ENCODE data around the gene HYKK.

The HYKK gene, protein sequence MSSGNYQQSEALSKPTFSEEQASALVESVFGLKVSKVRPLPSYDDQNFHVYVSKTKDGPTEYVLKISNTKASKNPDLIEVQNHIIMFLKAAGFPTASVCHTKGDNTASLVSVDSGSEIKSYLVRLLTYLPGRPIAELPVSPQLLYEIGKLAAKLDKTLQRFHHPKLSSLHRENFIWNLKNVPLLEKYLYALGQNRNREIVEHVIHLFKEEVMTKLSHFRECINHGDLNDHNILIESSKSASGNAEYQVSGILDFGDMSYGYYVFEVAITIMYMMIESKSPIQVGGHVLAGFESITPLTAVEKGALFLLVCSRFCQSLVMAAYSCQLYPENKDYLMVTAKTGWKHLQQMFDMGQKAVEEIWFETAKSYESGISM

DNA sequence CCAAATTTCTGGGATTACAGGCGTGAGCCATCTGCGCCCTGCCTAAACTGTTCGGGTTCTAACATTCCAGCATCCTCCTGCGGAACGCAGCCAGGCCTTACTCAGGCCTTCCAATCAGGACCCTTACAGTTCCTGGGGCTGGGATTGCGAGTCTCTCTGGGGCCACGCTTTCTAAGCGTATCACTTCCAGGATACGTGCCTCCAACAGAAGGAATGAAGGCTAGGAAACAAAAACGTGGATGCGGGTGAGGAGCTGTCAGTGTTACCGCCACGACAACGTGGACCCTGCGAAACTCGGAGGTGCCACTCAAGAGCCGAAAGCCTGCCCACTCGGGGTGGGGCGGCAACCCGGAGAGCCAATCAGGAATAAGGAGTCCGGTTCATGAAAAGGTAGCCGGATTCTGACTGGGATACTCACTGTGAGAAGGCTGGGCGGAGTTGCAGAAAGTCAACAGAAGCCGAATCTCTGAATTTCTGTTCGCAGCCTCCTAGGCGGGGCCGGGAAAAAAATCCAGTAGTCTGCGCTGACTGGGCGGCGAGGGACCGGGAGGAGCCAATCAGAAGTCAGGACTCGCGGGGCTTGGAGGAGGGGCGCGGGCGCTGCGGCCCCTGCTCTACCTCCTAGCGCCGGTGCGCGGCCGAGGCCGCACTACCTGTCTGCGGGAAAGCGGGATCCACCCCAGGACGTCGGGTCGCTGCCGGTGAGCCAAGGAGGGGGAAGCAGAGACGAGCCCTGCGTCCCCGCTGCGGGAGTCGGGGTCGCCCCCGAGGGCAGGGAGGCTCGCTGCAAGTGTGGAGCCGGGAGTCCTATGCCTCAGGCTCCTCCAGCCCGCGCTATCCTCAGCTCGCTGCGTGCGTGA lies at the start of gene HYKK:
Gene HYKK, plus strand, starts transcription at position 607 of the 860 bp plus-strand sequence. CDS start 5,512 bp downstream, outside the sequence.
- in situ Hi-C loops (cut with MboI; ENCODE audit: low pct_unique_long_range_greater_than_20kb, low sequenced_read_pairs, unreplicated experiment): no loop called here
- TF ChIP-seq, protein P1, sequence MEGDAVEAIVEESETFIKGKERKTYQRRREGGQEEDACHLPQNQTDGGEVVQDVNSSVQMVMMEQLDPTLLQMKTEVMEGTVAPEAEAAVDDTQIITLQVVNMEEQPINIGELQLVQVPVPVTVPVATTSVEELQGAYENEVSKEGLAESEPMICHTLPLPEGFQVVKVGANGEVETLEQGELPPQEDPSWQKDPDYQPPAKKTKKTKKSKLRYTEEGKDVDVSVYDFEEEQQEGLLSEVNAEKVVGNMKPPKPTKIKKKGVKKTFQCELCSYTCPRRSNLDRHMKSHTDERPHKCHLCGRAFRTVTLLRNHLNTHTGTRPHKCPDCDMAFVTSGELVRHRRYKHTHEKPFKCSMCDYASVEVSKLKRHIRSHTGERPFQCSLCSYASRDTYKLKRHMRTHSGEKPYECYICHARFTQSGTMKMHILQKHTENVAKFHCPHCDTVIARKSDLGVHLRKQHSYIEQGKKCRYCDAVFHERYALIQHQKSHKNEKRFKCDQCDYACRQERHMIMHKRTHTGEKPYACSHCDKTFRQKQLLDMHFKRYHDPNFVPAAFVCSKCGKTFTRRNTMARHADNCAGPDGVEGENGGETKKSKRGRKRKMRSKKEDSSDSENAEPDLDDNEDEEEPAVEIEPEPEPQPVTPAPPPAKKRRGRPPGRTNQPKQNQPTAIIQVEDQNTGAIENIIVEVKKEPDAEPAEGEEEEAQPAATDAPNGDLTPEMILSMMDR (IDR thresholded peaks at IDR 0.05; ENCODE audit: extremely low read depth, insufficient read depth, missing control alignments): no peak

DNA sequence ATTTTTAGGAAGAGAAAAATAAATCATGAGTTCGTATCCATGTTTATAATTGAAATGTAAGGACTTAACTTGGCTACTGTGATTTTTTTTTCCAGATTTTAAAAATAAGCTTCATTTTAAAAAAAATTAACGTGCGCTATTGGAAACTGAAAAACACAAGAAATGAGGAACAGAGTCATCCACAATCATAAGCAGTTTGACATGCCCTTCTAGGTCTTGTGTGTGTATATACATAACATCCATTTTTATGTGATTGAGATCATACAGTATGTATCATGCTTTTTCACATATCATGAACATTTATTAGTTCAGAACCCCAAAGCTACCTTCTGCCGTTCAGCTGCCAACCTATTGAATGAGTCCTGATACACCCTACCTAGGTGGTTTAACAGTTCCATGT lies 46.6 kb upstream of the HYKK start:
- in situ Hi-C loops (cut with MboI; ENCODE audit: low pct_unique_long_range_greater_than_20kb, low sequenced_read_pairs, unreplicated experiment): no loop called here
- TF ChIP-seq, protein P1 (IDR thresholded peaks at IDR 0.05; ENCODE audit: extremely low read depth, insufficient read depth, missing control alignments): no peak
- DNase-seq (ENCODE audit: low spot score): no peak

More for the DNA sequence above, at the start of gene HYKK:
- peak; percentile 90 for DNase-seq (ENCODE audit: low spot score)

DNA sequence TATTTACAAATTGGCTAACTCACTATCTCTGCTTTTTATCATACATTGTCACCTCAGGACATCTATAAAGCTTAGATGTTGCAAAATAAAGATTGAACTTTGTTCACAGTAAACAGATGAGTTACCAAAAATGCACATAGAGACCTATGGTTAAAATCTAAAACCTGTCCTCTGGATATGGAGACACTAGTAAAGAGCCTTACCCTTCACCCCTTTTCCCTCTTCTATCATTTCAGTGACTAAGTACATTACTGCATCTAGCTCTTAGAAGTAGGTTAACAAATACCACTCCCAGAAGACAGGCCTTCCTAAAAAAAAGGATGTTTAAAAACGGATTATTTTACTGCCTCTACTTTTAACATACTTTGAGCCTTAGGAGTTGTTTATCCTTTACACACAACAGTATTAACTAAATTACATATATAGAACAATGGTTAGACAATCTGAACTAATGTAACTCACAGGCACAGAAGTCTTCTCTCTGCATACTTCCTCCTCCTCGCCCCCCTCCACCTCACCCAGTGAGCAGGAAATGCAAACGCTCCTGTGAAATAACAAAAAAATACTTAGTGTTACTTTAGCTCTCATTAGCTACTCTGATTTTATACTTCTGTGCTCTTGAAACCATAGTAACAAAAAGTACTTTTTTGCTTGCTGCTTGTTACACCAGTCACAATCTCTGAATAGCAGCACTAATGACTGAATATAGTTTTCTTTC lies 46.0 kb upstream of the HYKK start:
- DNase-seq (ENCODE audit: low spot score): no peak
- in situ Hi-C loops (cut with MboI; ENCODE audit: low pct_unique_long_range_greater_than_20kb, low sequenced_read_pairs, unreplicated experiment): no loop called here
- TF ChIP-seq, protein P1 (IDR thresholded peaks at IDR 0.05; ENCODE audit: extremely low read depth, insufficient read depth, missing control alignments): no peak

DNA sequence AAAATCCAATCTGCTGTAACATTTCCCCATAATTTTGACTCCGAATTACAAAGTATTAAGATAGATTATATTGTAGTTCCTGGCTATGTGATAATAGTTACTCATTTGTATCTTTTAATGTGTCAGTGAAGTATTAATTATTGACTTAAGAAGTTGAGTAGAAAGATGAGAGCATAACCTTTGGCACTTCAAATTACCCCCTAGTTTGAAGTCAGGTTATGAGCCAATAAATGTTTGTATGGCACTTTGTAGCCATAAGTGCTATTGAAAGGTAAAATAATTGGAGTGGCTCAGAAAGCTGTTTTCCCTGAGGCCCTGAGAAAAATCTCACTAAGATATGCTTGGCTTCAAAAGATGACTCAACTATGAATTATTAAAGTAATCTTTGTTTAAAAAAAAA lies 38.3 kb upstream of the HYKK start:
- no peak for DNase-seq (ENCODE audit: low spot score)
- in situ Hi-C loops (cut with MboI; ENCODE audit: low pct_unique_long_range_greater_than_20kb, low sequenced_read_pairs, unreplicated experiment): no loop called here
- TF ChIP-seq, protein P1 (IDR thresholded peaks at IDR 0.05; ENCODE audit: extremely low read depth, insufficient read depth, missing control alignments): no peak

DNA sequence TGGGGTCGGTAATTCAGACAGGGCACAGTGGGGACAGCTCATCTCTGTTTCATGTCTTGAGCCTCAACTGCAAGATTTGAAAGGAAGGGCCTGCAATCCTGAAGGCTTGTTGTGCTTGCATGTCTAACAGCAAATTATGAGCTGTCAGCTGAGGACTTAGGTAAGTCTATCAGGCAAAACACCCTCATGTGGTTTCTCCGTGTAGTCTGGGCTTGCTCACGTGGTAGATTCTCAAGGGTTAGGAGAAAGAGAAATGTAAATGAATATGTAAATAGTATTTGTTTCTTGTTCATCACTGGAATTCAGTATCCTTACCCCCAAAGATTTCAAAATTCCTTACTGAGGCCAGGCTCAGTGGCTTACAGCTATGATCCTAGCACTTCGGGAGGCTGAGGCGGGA lies 30.1 kb upstream of the HYKK start:
- DNase-seq (ENCODE audit: low spot score): no peak
- TF ChIP-seq, protein P1 (IDR thresholded peaks at IDR 0.05; ENCODE audit: extremely low read depth, insufficient read depth, missing control alignments): no peak
- in situ Hi-C loops (cut with MboI; ENCODE audit: low pct_unique_long_range_greater_than_20kb, low sequenced_read_pairs, unreplicated experiment): no loop called here

DNA sequence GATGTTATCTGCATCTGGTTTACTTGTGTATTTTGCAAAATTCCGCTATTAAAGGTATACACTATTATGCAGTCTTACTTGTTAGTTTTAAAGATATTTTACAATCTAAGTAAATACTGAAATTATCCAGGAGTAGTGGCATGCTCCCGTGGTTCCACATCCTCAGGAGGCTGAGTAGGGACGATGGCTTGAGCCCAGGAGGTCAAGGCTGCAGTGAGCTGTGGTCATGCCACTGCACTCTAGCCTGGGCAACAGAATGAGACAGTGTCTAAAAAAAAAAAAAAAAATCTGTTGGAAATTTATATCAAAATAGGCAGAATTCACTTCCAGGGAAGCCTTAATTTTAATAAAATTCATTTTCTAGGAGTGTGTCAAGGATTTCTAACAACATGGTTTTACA lies 27.7 kb upstream of the HYKK start:
- in situ Hi-C loops (cut with MboI; ENCODE audit: low pct_unique_long_range_greater_than_20kb, low sequenced_read_pairs, unreplicated experiment): no loop called here
- TF ChIP-seq, protein P1 (IDR thresholded peaks at IDR 0.05; ENCODE audit: extremely low read depth, insufficient read depth, missing control alignments): no peak
- no peak for DNase-seq (ENCODE audit: low spot score)

Data from GM13977 (cell line).